NCI-H345 (cell line): ENCODE results near the gene RRP12.
"Not testable (repeated sequence)": the region's sequence is repeated elsewhere in the genome, so short reads cannot be mapped to it uniquely, and the experiment has no call there.

ENCODE experiments used
- DNase-seq: peaks from one replicate; lab custom pipeline; 2025; lab: John Stamatoyannopoulos, UW

Gene RRP12

DNA sequence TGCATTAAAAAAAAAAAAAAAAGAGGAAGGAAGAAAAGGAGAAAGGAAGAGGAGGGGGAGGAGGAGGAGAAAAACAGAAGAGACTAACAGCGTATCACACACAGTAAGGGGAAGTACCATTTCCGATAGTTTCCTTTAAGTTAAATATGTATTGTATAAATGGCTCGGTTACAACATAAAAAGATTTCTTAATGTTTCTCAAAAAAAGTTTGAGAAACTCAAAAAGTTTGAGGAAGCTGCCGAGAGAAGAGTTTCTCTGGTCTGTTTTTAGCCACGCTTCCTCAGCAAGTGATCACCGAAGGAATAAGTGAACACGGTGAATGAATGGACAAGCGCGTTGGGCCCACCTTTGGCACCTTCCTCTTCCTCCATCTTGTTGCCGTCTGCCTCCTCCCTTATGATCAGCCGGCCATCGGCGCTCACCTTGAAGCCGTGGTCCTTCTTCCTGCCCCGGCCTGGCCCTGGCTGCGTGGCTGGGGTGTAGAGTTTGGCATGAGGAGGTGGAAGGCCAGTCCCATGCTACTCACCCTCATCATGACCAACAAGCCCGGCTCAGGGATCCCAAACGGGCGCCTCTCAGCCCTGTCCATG, 35.3 kb downstream of the RRP12 start:
- DNase-seq: no peak

DNA sequence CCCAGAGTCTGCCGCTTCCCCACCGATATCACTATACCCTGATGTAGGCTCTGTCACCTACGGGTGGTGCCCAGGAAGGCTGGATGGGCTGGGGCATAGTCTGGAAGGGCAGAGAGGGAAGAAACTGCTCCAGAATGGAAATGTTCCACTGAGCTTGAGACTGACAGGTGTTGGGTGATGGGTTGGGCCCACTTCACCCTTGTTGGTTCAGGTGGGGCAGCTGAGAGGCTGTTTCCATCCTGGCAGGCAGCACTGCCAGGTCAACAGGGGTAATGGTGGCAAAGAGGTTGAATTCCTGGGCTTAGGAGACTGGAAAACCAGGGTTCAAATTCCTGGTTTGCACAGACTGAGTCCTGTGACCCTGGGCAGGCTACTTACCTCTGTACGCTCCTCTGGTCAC, 38.1 kb downstream of the RRP12 start:
- DNase-seq: no peak

DNA sequence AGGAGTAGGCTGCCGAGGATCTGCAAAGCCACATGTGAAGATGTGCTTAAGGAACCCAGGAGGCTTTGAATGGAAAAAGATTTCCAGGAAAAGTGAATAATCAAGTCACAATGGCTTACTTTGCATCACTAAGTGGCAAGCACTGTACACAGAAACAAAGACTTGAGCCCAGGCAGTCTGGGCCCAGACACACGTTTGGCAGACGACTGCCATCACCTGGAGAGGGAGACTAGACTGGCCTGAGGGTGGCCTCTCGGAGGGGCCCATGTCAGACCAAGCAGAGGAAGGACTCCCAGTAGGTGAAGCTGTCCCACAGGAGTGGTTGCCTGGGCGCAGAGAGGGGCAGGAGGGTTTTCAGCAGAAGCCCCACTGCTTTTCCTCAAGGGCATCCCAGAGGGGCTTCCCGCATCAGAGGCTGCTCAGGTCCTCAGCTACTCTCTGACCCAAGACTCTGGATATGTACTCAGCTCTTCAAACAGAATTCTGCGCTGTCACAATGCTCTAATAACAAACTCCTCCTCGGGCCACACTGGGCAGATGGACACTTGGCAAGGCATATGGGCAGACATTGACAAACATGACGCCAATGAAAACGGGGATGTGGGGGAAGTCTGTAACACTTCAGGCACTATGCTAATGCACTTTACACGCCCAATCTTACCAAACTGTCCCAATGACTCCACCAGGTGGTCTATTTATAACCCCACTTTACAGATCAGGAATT, 38.7 kb downstream of the RRP12 start:
- DNase-seq: no peak

DNA sequence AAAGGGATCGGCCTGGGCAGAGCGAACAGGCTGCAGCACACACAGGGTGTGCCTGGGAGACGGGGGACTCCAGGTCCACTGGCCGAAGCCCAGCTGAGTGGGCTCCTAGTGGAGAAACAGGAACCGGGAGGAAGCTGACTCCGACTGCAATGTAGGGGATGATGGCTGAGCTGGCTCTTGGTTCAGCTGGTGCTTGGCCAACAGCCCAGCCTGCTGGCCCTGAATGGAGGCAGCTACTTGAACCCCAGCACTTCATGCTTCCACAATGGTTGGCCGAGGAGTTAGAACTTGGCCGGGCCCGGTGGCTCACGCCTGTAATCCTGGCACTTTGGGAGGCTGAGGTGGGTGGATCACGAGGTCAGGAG, 39.6 kb downstream of the RRP12 start:
- DNase-seq: no peak

DNA sequence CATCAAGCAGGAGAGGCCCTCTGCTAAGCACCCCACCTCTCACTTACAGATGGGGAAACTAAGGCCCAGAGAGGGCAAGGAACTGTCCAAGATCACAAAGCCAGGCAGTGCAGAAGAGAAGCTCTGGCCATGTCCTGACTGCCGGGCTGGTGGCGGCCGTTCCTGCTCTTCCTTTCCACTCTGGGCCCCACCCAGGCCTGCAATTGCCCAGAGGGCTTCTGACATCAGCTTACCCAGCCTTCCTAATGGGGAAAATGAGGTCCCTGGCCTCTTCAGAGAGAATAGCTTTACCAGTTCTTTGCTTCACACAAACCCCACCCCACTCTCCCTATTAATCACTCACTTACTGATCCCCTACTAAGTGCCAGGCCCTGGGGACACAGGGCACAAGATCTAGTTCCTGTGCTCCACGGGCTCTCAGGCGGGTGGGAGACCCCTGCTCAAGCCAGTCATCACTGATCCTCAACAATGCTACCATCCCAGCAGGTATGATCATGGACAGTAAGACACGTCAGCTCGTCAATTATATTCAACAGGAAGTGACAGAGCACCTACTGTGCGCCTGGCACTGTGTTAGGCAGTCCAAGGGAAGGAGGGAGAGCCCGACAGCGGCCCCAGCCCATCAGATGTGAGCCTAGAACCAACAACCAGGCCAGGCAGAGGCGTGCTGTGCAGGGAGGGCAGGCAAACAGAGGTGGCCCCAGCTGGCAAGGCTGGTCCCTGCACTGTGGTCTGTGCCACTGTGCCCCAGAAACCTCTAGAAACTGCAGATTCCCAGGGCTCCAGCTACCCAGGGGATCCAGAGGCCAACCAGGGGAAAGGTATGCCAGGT, 40.2 kb downstream of the RRP12 start:
- DNase-seq: no peak

DNA sequence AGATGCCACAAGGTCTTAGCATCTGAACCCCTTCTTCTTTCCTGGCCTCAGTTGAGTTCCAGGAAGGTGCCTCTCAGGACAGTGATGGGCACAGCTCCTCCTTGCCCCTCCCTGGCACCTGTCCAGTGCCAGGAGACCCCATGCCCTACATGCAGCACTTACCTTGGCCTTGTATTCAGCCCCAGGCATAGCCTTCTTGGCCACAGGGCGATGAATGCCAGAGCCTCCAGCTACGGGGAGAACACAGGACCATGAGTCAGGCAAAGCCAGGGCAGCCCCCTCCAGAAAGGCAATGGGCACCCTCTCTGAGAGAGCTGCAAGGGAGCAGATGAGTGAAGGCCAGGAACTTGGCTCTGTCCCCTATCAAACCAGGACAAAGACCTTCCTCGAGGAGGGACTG, 42.4 kb downstream of the RRP12 start:
- DNase-seq: no peak

DNA sequence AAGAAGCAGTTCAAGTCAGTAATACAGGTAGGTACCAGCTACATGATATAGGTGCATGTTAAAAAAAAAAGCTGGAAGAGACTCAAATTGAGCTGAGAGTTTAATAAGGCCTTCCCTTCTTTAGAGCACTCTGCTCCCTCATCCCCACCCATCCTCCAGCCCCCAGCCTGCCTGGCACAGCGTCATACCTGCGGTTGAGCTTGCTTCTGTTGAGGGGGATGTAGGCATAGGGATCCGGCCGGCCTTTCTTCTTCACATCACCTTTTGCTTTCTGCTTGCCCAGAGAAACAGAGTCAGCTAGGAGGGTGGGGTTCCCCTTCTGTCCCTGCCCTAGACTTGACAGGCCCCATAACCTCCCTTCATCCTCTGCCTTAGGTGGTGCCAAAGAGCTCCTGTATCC, 42.8 kb downstream of the RRP12 start:
- DNase-seq: no peak

DNA sequence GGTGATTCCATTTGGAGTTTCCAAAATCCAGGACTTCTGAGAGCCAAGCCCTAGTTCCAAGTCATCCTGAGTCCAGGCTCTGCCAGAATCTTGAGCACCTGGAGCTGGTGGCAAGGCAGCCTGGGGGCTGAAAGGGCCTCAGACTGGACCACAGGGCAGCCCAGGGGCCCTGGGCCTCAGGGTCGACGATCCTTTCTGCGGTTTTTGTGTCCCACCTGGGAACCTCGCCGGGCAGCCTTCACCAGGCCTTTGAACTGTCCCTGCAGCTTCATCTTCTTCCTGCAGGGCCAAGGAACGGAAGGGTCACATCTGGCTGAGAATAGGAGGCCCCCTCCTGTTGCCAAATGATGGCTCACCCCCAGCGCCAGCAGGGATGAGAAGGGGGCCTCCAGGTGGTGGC, 44.2 kb downstream of the RRP12 start:
- no peak for DNase-seq

DNA sequence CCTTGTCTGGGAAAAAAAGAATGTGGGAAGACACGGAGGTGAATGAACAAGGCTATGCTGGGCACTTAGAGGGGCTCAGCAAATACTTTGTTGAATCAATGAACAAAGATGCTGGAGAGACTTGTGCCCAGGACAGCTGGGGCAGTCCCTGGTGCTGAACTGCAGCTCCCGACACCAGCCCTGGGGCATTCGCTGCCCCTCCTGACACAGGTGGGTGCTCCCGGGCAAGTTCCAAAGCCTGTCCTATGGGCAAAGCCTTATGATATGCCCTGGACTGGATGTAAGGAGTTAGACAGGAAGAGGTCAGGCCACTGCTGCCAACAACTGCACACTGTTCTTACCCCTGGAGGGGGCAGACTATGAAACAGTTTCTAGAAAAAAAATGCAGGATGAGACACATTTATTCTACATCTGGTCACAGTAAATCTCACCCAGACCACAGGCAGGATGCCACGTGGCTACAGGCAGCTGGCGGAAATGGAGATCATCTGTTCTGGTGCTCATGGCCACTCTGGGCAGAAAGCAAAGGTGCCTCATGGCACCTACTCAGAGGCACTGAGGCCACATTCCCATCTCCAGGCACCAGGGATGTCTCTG, 44.7 kb downstream of the RRP12 start:
- DNase-seq: no peak

DNA sequence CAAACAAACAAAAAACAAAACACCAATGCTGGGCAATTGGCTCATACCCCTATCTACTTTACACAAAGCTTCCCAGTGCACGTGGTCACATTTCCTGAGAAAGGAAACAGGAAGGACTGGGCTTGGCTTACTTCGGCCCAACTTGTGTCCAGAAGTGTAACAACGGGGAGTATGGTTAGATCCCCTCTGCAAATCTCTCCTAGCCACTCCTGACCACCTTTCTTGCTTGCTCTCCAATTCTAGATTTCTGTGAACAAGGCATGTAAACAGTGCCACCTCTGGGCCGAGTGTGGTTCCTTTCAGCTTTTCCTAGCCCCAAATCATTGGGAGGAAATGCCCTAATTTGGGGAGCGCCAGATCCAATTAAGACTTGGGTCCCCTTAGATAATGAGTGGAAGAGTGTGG, 45.6 kb downstream of the RRP12 start:
- DNase-seq: no peak

DNA sequence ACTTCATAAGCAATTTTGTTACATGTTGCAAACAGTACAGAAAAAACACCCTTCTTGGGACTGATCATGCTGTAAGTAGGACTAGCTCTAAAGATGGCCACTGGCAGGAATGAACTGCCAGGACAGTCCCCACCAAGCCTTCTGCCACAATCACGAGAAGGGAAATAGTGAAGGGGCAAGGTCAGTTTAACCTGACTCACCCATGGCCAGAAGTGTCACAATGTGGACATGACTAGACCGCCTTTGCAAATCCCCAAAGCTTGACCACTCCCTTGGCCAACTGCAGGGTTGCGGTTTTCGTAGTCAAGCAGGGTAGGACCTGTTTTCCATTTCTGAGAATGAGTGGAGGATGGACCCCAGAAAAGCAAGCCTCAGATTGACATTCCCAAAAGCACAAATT, 47.2 kb downstream of the RRP12 start:
- DNase-seq: no peak

DNA sequence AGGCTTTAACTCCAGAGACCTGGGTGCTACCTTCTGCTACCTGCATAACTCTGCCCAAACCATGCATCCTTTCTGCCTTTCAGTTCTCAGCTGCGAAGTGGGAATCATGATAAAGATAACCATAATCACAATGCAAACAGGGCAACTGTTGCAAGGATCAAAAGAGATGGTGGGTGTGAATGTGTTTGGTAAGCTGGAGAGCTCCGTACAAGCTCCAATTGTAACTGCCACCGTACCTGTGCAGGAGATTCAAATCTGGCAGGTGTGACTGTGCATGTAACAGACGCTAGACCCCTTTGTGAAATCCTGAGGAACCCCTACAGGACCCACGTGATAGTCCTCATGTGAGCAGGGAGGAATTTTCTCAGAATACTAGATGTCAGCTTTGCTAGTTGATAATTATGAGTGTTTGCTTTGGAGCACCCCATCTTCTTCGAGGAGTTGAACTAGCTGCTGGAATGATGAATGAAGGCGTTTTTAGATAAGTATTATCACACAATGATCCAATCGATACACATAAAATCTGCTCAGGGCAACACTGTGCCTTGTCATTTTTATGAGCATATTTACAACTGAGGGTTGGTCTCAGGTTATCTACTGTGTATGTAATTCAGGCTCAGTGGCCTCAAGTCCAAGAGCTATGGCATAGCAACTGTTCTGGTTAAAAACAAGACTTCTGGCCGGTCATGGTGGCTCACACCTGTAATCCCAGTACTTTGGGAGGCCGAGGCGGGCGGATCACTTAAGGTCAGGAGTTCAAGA, 51.2 kb downstream of the RRP12 start:
- no peak for DNase-seq

DNA sequence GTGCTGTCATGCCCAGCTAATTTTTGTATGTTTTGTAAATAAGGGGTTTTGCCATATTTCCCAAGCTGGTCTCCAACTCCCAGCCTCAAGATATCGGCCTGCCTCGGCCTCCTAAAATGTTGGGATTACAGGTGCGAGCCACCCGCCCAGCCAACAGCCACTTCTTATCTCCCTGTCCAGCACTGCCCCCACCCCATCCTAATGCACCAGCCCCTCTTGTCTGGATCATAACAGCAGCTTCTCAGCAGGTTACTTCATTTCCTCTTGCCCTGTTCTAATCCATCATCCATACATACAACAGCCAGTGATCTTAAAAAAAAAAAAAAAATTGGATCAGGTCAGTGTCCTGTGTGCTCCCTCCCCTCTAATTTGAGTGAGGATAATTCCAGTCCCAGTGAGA, 53.8 kb downstream of the RRP12 start:
- no peak for DNase-seq

DNA sequence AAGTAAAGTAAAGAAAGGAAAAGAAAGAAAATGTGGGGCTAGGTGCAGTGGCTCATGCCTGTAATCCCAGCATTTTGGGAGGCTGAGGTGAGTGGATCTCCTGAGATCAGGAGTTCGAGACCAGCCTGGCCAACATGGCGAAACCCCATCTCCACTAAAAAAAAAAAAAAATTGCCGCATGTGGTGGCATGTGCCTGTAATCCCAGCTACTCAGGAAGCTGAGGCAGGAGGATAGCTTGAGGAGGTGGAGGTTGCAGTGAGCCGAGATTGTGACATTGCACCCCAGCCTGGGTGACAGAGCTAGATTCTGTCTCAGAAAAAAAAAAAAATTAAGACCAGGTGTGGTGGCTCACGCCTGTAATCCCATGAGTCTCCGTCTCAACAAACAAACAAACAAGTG, 57.5 kb downstream of the RRP12 start:
- DNase-seq: not testable (repeated sequence)

DNA sequence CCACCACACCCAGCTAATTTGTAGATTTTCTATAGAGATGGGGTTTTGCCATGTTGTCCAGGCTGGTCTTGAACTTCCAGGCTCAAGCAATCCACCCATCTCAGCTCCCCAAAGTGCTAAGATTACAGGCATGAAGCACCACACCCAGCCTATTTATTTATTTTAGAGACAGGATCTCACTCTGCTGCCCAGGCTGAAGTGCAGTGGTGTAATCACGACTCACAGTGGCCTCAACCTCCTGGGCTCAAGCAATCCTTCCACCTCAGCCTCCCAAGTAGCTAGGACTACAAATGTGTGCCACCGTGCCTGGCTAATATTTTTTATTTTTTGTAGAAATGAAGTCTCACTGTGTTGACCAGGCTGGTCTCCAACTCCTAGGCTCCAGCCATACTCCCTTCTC, 59.7 kb downstream of the RRP12 start:
- DNase-seq: no peak

DNA sequence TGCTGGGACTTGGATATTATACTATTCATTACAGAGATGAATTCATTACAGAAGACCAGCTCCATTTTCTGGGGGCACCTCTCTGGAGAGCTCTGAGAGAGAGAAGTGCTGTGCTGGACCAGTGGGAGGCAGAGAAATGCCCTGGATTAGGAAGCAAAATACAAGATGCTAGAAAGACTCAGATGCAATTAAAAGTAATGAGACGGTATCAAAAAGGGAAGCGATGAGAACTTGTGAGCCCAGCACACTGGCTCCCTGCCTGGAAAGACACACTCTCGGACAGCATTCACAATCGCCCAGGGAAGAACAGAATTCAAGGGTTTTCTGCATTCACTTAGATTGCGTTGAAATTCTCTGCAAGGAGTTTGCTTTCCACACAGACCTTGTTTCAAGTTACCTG, 63.1 kb downstream of the RRP12 start:
- no peak for DNase-seq

DNA sequence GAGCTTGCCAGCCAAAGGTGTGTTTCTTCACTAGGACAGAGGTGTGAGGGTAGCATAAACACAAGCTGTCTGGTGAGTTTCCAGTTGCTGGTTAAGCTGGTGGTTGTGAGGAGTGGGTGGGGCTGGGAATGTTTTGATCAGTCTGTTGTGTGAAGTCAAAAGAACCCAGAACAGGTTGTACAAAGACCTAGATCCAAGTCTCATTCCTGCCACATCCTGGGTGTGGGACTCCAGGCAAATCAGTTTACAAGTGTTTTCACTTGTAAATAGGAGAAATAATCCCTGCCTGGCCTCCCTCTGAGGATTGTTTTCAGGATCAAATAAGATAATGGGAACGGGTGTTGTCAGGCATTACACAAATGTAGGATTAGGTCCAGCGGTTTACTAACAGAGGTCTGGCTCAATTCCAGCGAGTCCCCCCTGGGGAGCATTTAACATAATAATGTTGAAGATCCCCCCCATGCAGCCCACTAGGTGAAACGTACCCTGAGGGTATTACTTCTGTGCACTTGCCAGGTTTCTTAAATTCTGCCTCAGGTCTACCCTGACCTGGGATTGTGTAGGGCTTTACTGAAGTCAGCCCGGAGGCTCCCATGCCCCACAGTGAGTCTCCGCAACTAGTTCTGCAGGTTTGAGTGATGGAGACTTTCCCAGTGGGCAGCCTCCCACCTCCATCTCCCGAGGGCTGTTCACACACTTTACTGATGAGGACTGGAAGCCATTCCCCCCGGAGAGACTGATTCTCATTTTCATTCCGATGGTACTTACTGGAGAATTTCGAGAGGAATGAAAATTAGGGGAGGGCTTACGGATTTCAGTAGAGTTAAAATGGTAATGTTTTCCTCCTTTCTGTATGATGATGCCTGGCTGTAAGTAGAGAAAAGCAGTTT, 64.0 kb downstream of the RRP12 start:
- peak; percentile 34 for DNase-seq

DNA sequence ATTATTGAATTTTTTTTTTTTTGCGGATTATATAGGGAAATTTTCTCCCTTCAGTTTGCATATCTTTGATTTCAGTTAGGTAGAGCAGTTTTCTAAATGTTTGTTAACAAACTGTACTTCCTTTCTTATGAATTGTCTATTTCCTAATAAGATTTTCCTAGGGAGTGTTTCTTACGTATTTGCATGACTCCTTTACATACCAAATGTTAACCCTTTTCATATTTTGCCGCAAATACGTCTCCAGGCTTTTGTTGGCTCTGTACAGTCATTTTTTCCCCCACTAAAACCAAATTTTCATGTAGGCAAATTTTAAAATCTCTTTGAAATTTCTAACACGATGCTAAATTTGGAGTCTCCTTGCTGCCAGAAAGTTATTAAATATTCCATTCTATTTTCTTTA, 64.7 kb downstream of the RRP12 start:
- no peak for DNase-seq

DNA sequence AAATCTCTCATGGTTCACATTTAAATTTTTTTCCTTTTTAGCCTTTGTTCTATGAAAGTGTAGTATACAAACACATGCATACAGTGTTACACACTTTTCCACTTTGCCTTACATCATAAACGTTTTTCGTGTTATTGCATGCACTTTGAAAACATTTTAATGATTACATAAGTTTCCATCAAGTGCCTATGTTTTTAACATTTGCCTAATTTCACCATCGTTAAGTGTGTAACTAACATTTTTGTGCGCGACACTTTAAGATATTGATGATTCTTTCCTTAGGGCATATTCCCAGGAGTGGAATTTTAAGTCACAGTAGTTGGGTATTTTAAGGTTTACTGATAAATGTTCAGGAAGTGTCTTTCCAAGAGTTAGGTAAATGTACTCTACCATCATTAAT, 65.1 kb downstream of the RRP12 start:
- no peak for DNase-seq

DNA sequence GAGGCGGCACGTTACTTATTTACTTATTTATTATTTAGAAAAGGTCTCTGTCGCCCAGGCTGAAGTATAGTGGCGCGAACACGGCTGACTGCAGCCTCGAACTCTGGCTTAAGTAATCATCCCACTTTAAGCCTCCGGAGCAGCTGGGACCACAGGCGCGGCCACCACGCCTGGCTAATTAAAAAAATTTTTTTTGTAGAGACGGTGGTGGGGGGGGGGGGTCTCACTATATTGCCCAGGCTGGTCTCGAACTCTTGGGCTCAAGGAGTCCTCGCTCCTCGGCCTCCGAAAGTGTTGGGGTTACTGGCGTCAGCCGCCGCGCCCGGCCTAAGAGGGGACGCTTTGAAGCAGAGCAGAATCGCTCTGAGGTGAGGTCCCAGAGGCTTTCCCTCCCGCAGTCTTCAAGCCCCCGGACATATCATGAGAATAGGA, 65.9 kb downstream of the RRP12 start:
- DNase-seq: no peak
